GM12878 (cell line): ENCODE data around the gene DGKQ. TPM values are rescaled to one million over a fixed set of nuclear protein-coding genes. Genes with fewer than 3 reads are reported as not detected.

ENCODE experiments used
- ATAC-seq: fragments of 200-7000 bp; cut with Tn5 transposase; 3 replicates; pipeline ENCODE4 v1.9.1; 2020; ENCODE audit warnings: mild to moderate bottlenecking, moderate library complexity
- BruUV-seq: library from RNA; stranded (reverse); fragments of 400-500 nt; replicated peaks from 2 replicates; lab custom pipeline; 2021; lab: Mats Ljungman, UMichigan
- CTCF ChIA-PET: fragments of 300-600 bp; sonication (Branson Sonifier 250); formaldehyde crosslinking; extraction: SDS; loops from one replicate; lab custom pipeline; 2021; ENCODE audit warnings: inconsistent platforms; lab: Yijun Ruan, JAX
- POLR2A ChIA-PET: fragments of 350-600 bp; formaldehyde crosslinking; extraction: SDS; loops from one replicate; lab custom pipeline; 2021; ENCODE audit warnings: inconsistent platforms; lab: Charles Lee
- RAD21 ChIA-PET: fragments of 300-600 bp; sonication (Branson Sonifier 250); formaldehyde crosslinking; loops from one replicate; lab custom pipeline; 2023; ENCODE audit warnings: antibody characterized with exemption; ENCODE audit not compliant: unreplicated experiment; lab: Charles Lee
- SMC1A ChIA-PET: fragments of 300-600 bp; sonication (Branson Sonifier 250); formaldehyde crosslinking; loops from one replicate; lab custom pipeline; 2023; ENCODE audit not compliant: unreplicated experiment, uncharacterized antibody; lab: Charles Lee
- DNase-seq: peaks from one replicate; pipeline ENCODE4 v3.0.0-alpha.2; 2011; ENCODE audit warnings: low read depth, low spot score
- FAIRE-seq: peaks from 3 replicates; lab custom pipeline; 2011; peaks lifted over from hg19 to GRCh38; lab: Jason Lieb, UNC
- H2AFZ ChIP-seq: 2 replicates; pipeline ENCODE4 v1.6.0; 2011; ENCODE audit warnings: low read depth, low read length, control low read depth; ENCODE audit not compliant: control insufficient read depth
- H3K27ac ChIP-seq: 2 replicates; pipeline ENCODE4 v1.5.1; 2011; ENCODE audit warnings: control low read depth; ENCODE audit not compliant: control insufficient read depth, insufficient read depth
- H3K27me3 ChIP-seq, 2 experiments: replicated peaks in 1 of 2; 2 replicates each; pipeline versions ENCODE4 v1.6.0 to v1.6.1; 2011; ENCODE audit warnings: low read length in 1 of 2; ENCODE audit not compliant: control insufficient read depth in 2 of 2, insufficient read depth in 2 of 2
- H3K36me3 ChIP-seq, 2 experiments: 2 replicates each; pipeline ENCODE4 v1.5.1; 2011; ENCODE audit warnings: low read length in 1 of 2; ENCODE audit not compliant: control insufficient read depth in 2 of 2, insufficient read depth in 2 of 2
- H3K4me1 ChIP-seq: 2 replicates; pipeline ENCODE4 v1.6.1; 2011; ENCODE audit warnings: mild to moderate bottlenecking, low read length, moderate library complexity, mixed read lengths; ENCODE audit not compliant: control insufficient read depth, insufficient read depth
- H3K4me2 ChIP-seq: 2 replicates; pipeline ENCODE4 v1.6.0; 2011; ENCODE audit warnings: control low read depth; ENCODE audit not compliant: control insufficient read depth, insufficient read depth
- H3K4me3 ChIP-seq: fragments of 200-600 bp; sonication (generic); 2 replicates; pipeline ENCODE4 v1.5.1; 2016
- H3K79me2 ChIP-seq: 2 replicates; pipeline ENCODE4 v1.6.0; 2011; ENCODE audit warnings: low read length; ENCODE audit not compliant: control insufficient read depth, insufficient read depth
- H3K9ac ChIP-seq: 2 replicates; pipeline ENCODE4 v1.8.0; 2011; ENCODE audit warnings: low read length, control low read depth, mixed read lengths; ENCODE audit not compliant: control insufficient read depth, insufficient read depth
- H3K9me3 ChIP-seq: replicated peaks from 3 replicates; pipeline ENCODE4 v1.5.1; 2011; ENCODE audit warnings: mild to moderate bottlenecking, low read length; ENCODE audit not compliant: control insufficient read depth, insufficient read depth
- H4K20me1 ChIP-seq: 2 replicates; pipeline ENCODE4 v1.6.0; 2011; ENCODE audit not compliant: control insufficient read depth, insufficient read depth
- ATF2 ChIP-seq: IDR thresholded peaks from 2 replicates; pipeline ENCODE4 v1.6.1; 2012; ENCODE audit warnings: low read length, inconsistent platforms
- GATAD2B ChIP-seq: fragments of 450-650 bp; conservative IDR thresholded peaks from 2 replicates; pipeline ENCODE4 v1.6.1; 2017; ENCODE audit warnings: low read depth, mild to moderate bottlenecking, moderate library complexity
- NR2C1 ChIP-seq: fragments of 450-650 bp; IDR thresholded peaks from 2 replicates; pipeline ENCODE4 v1.6.1; 2017; ENCODE audit warnings: antibody characterized with exemption, mild to moderate bottlenecking, moderate library complexity
- POLR2AphosphoS5 ChIP-seq: IDR thresholded peaks from 2 replicates; pipeline ENCODE4 v1.6.1; 2011; ENCODE audit warnings: mild to moderate bottlenecking, low read length, inconsistent platforms
- RAD21 ChIP-seq: IDR thresholded peaks from 2 replicates; pipeline ENCODE4 v1.6.1; 2011; ENCODE audit warnings: mild to moderate bottlenecking, low read depth, low read length, moderate library complexity; ENCODE audit not compliant: insufficient read depth
- SIN3A ChIP-seq: IDR thresholded peaks from 2 replicates; pipeline ENCODE4 v1.6.1; 2012; ENCODE audit warnings: low read depth, low read length, improper control_type of control experiment
- STAT3 ChIP-seq: IDR thresholded peaks from 2 replicates; pipeline ENCODE4 v1.6.1; 2011; ENCODE audit warnings: low read depth, low read length, improper control_type of control experiment
- WRNIP1 ChIP-seq: IDR thresholded peaks from 2 replicates; pipeline ENCODE4 v1.6.1; 2011; ENCODE audit warnings: low read depth, low read length, improper control_type of control experiment, borderline replicate concordance
- WGBS: methylation state at CpG from one replicate; pipeline ENCODE4 v1.1.6; 2016; ENCODE audit warnings: low lambda C conversion rate; ENCODE audit not compliant: insufficient replicate concordance, insufficient coverage; ENCODE audit errors: missing lambda C conversion rate; 5-methylcytosine and 5-hydroxymethylcytosine counted together
- in situ Hi-C: fragments of 300-500 bp; cut with MboI; formaldehyde crosslinking; loops from 9 replicates; pipeline ENCODE4 v1.14.3; 2018; ENCODE audit warnings: mixed read lengths
- intact Hi-C: fragments of 100-400 bp; cut with micrococcal nuclease; formaldehyde crosslinking; loops from one replicate; pipeline ENCODE4 v1.14.2; 2022; ENCODE audit not compliant: unreplicated experiment
- polyA plus RNA-seq, 11 experiments: library from polyadenylated mRNA; depleted of rRNA in 4 of 11; unstranded in 6 of 11; stranded (reverse) in 5 of 11; fragments of >200 nt; fragmentation: Nextera tagmentation in 4 of 11; fragmentation: Illumina TruSeq in 1 of 11; extraction: Ambion mirVana in 4 of 11; extraction: Trizol in 1 of 11; gene quantifications; 1 replicate in 1 of 11; 2 replicates in 10 of 11; pipeline versions ENCODE4 v1.2.1 to v1.2.3, GENCODE V29; 2011 to 2016; ENCODE audit warnings: inconsistent platforms in 2 of 11, missing spikeins in 2 of 11, low read depth in 1 of 11
- total RNA-seq, 4 experiments: library from RNA; depleted of rRNA in 3 of 4; stranded (reverse); fragments of >200 nt in 3 of 4; fragmentation: Illumina TruSeq in 1 of 4; extraction: Trizol in 1 of 4; gene quantifications; 2 replicates each; pipeline versions ENCODE4 v1.2.1 to v1.2.3, GENCODE V29; 2013 to 2021

The DGKQ gene
- total and polyA plus RNA-seq, 10 of the 15 experiments (the other 5 are each of a cell fraction or from before 2014, with no cell fraction given): 0.11 to 10.5 (median 1.4) TPM

- no peak for ATAC-seq
- Histone ChIP-seq H3K36me3 (no peaks in the 10 kb centered on the region), H3K4me1 (peaks cover 5% of the 10 kb centered on the region; the same call in 1 of the 2 replicates), H3K4me3 (no peak overlapping the region), H4K20me1 (no peaks in the 10 kb centered on the region), H3K9ac (no peak overlapping the region), H3K79me2 (no peaks in the 10 kb centered on the region), H3K4me2 (no peak overlapping the region), H3K27me3 (no peaks in the 10 kb centered on the region), H3K27ac (no peak overlapping the region), H3K9me3 (no peaks in the 10 kb centered on the region; the same call in 2 of the 3 replicates), H2AFZ (no peak overlapping the region)
- no peak for TF ChIP-seq RAD21
- no peak for TF ChIP-seq SIN3A
- no peak for TF ChIP-seq NR2C1
- no peak for TF ChIP-seq WRNIP1
- no peak for TF ChIP-seq ATF2
- TF ChIP-seq POLR2AphosphoS5: no peak
- no peak for TF ChIP-seq GATAD2B
- no peak for TF ChIP-seq STAT3
- DNase-seq: no peak
- 75% methylated on average over 9 of the region's 9 CpGs for WGBS
- intact Hi-C loops: loop anchor here (5.0 kb wide), 1 partner anchor 37 kb away; no protein-coding TSS in a partner anchor
- FAIRE-seq: no peak
- ChIA-PET SMC1A (no interaction called here), POLR2A (interaction anchor here (1.0 kb wide), 1 partner anchor 43 kb away, joined by 3 read pairs; the partner anchor contains the start of gene GAK), RAD21 (interaction anchor here (0.6 kb wide), 1 partner anchor 256 kb away, joined by 3 read pairs; no protein-coding TSS in a partner anchor), CTCF (no interaction called here)
- BruUV-seq: no TSS peak
- in situ Hi-C loops: no loop called here
These were observed 1.3 kb upstream of the DGKQ start for GRCh38 chr4:974668-975067.
